Stimulated activated CD8-positive, alpha-beta memory T cell treated with anti-CD3 and anti-CD28 coated beads, Interleukin-15, amount 100 ng/mL, for 1 hour (primary cell): ENCODE measurements around the gene CT45A5.
"Not testable (repeated sequence)": the region's sequence is repeated elsewhere in the genome, so short reads cannot be mapped to it uniquely, and the experiment has no call there.

Source experiments
- DNase-seq: peaks from one replicate; pipeline ENCODE4 v3.0.0-alpha.2; 2020; ENCODE audit warnings: low read depth

The CT45A5 gene, protein sequence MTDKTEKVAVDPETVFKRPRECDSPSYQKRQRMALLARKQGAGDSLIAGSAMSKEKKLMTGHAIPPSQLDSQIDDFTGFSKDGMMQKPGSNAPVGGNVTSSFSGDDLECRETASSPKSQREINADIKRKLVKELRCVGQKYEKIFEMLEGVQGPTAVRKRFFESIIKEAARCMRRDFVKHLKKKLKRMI

GRCh38 chrX:135785403-135785802, at the start of gene CT45A5:
Gene CT45A5 (minus strand): TSS chrX:135785503. CDS start chrX:135781729, 3,774 bp downstream.
- not testable (repeated sequence) for DNase-seq

DNA sequence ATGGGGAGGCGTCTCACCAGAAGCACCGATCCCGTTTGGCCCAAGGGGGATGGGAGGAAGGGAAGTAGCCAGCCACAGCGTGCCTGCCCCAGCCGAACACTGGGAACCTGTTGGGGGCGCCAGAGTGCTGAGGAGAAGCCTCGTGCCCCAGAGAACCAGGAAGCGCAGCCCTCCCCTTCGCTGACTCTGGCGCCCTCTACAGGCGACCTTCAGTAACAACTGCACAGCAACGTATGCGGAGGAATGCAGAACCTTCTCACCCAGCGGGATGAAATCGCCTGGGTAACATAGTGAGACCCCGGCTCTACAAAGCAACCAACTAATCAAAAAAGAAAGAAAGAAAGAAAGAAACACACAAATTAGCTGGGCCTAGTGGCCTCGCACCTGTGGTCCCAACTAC, 34.6 kb upstream of the CT45A5 start, which contains the start of gene CT45A2:
CT45A2 (minus strand) TSS at position 101 of the 400 bp plus-strand sequence. CDS start 3,747 bp downstream, outside the sequence.
- DNase-seq = not testable (repeated sequence)

GRCh38 chrX:135802687-135803086, 17.4 kb upstream of the CT45A5 start, which contains the start of gene CT45A6:
Gene CT45A6 (minus strand): TSS chrX:135802787. CDS start chrX:135798993, 3,794 bp downstream.
- not testable (repeated sequence) for DNase-seq

- DNase-seq = not testable (repeated sequence)
Measured at GRCh38 chrX:135768091-135768490, 17.2 kb downstream of the CT45A5 start, which contains the start of gene CT45A3. Gene CT45A3 (minus strand): TSS chrX:135768191. CDS start chrX:135764444, 3,747 bp downstream.

DNA sequence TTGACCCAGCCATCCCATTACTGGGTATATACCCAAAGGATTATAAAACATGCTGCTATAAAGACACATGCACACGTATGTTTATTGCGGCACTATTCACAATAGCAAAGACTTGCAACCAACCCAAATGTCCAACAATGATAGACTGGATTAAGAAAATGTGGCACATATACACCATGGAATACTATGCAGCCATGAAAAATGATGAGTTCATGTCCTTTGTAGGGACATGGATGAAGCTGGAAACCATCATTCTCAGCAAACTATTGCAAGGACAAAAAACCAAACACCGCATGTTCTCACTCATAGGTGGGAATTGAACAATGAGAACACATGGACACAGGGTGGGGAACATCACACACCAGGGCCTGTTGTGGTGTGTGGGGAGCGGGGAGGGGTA, 40.6 kb downstream of the CT45A5 start:
- not testable (repeated sequence) for DNase-seq

- no peak for DNase-seq
Measured at GRCh38 chrX:135741192-135741715, 44.0 kb downstream of the CT45A5 start.

GRCh38 chrX:135740681-135741149, 44.6 kb downstream of the CT45A5 start:
- peak; percentile 3 for DNase-seq

DNA sequence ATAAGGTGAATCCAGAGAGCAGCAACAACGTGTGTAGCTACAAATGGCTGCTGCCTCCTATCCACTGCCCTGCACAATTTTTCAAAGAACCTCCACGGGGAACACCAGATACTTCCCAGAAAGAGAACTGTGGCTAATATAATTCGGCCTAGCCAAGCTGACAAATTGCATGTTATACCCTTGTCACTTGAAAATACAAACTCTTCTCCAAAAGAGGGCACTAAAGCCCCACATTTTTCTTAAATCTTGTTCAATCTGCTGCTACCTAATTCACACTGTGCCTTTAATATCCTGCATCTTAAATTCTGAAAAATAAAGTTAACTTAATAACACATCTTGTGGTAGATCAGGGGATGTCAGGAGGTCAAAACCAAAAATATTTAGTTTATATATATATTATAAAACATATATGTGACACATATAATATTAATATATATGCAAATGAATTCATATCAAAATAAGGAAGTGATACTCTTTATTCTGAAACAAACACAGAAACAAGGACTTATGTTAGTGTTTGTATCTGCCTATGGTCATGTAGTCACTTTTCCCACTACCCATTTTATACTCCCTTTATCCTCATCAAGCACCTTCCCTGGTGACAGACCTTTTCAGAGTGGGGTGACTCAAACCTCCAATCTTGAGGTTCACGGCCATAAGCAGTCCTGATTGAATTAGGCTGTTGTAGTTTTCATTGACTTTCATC, 47.8 kb downstream of the CT45A5 start:
- DNase-seq = no peak

DNA sequence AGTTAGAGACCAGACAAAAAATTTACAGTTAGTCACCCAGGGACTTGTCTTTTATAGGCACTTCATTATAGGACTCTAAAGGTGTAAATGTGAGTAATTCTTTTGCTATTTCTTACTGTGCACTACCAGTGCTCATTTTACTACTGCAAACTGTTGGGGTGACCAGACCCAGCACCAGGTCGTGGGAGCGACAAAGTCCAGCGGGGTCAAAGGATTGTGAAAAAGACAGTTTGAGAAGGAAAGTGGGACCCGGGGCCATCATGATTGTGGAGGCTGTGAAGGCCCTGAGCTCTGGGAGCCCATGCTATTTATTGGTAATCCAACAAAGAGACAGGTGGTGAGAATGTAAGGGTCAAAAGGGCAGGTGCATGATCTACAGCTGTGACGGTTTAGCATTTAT, 50.6 kb downstream of the CT45A5 start:
- not testable (repeated sequence) for DNase-seq
